DND-41 (cell line): ENCODE data around the gene NKX2-1.

Experiments used
- EZH2 ChIP-seq: IDR thresholded peaks from 3 replicates; pipeline ENCODE4 v1.6.1; 2012; ENCODE audit warnings: borderline replicate concordance, low read depth, mild to moderate bottlenecking, moderate library complexity, low read length, inconsistent platforms; ENCODE audit not compliant: severe bottlenecking
- TF ChIP-seq, protein P1 (sequence below): IDR thresholded peaks from 2 replicates; pipeline ENCODE4 v1.5.1; 2012; ENCODE audit warnings: borderline replicate concordance, low read length, moderate library complexity, mild to moderate bottlenecking; ENCODE audit not compliant: poor library complexity, severe bottlenecking; ENCODE audit errors: extremely low read depth

GRCh38 chr14:36507847-36508417, 12.1 kb downstream of the NKX2-1 start:
- TF ChIP-seq, protein P1, sequence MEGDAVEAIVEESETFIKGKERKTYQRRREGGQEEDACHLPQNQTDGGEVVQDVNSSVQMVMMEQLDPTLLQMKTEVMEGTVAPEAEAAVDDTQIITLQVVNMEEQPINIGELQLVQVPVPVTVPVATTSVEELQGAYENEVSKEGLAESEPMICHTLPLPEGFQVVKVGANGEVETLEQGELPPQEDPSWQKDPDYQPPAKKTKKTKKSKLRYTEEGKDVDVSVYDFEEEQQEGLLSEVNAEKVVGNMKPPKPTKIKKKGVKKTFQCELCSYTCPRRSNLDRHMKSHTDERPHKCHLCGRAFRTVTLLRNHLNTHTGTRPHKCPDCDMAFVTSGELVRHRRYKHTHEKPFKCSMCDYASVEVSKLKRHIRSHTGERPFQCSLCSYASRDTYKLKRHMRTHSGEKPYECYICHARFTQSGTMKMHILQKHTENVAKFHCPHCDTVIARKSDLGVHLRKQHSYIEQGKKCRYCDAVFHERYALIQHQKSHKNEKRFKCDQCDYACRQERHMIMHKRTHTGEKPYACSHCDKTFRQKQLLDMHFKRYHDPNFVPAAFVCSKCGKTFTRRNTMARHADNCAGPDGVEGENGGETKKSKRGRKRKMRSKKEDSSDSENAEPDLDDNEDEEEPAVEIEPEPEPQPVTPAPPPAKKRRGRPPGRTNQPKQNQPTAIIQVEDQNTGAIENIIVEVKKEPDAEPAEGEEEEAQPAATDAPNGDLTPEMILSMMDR: no peak
- TF ChIP-seq EZH2: no peak
